Right renal cortex interstitium (tissue), 3 donors: ENCODE measurements around the gene SLC19A3. TPM values are rescaled to one million over a fixed set of nuclear protein-coding genes. Genes with fewer than 3 reads are reported as not detected.
A peak's percentile ranks its signal among the peaks of the same experiment; 100 is the strongest.
"Not testable (repeated sequence)": the region's sequence is repeated elsewhere in the genome, so short reads cannot be mapped to it uniquely, and the experiment has no call there.

Source experiments
- DNase-seq, 3 donors: peaks; one replicate each; pipeline ENCODE4 v3.0.0-alpha.2; 2013; ENCODE audit warnings: low read depth in 3 of 3, low spot score in 2 of 3
- polyA plus RNA-seq, 3 donors: library from polyadenylated mRNA; unstranded; fragments of 120-200 nt; gene quantifications; one replicate each; pipeline ENCODE4 v1.2.1, GENCODE V29; 2013; ENCODE audit not compliant: insufficient read length in 3 of 3

The SLC19A3 gene
- 1 to 10 TPM; 6.6 to 9.3 (median 7.0) TPM for polyA plus RNA-seq

GRCh38 chr2:227717687-227718567 lies at the start of gene SLC19A3:
SLC19A3 (minus strand) TSS chr2:227718028; CDS start chr2:227702318, 15,710 bp downstream.
- DNase-seq, result peak; percentile 18 to 58 (median 49)

- peak; percentile 50 to 72 (median 60) for DNase-seq
These were observed 48.6 kb upstream of the SLC19A3 start for GRCh38 chr2:227766373-227766883.

- no peak for DNase-seq
These were observed 48.1 kb upstream of the SLC19A3 start for GRCh38 chr2:227765788-227766372.

- DNase-seq, result peak; percentile 48 to 68 (median 60)
These were observed 44.1 kb upstream of the SLC19A3 start for GRCh38 chr2:227761740-227762476.

GRCh38 chr2:227759411-227760118 lies 41.7 kb upstream of the SLC19A3 start:
- DNase-seq, result no peak

- not testable (repeated sequence) for DNase-seq
These were observed 38.4 kb upstream of the SLC19A3 start for GRCh38 chr2:227756261-227756660.

GRCh38 chr2:227748079-227748478 lies 30.3 kb upstream of the SLC19A3 start:
- DNase-seq, result no peak

- no peak for DNase-seq
These were observed 27.8 kb upstream of the SLC19A3 start, which contains the start of gene SCYGR8 for GRCh38 chr2:227745594-227745993. SCYGR8 (plus strand) TSS chr2:227745894; CDS start chr2:227745894, 0 bp downstream.

- DNase-seq, result not testable (repeated sequence)
These were observed 22.9 kb upstream of the SLC19A3 start for GRCh38 chr2:227740705-227741104.

- no peak for DNase-seq
These were observed 21.5 kb upstream of the SLC19A3 start for GRCh38 chr2:227739351-227739750.

- DNase-seq, result no peak
These were observed 10.2 kb upstream of the SLC19A3 start, which contains the start of gene SCYGR7 for GRCh38 chr2:227728035-227728434. SCYGR7 (plus strand) TSS chr2:227728335; CDS start chr2:227728335, 0 bp downstream.

- no peak for DNase-seq
These were observed 6.7 kb upstream of the SLC19A3 start, which contains the start of gene SCYGR6 for GRCh38 chr2:227724394-227725039. SCYGR6 (minus strand) TSS chr2:227724757; CDS start chr2:227724757, 0 bp downstream.

GRCh38 chr2:227722821-227723220 lies 5.0 kb upstream of the SLC19A3 start:
- not testable (repeated sequence) for DNase-seq

- no peak for DNase-seq
These were observed 2.9 kb upstream of the SLC19A3 start for GRCh38 chr2:227720680-227721079.

GRCh38 chr2:227719641-227720040 lies 1.8 kb upstream of the SLC19A3 start:
- DNase-seq, result no peak

GRCh38 chr2:227716501-227716900 lies 1.3 kb downstream of the SLC19A3 start:
- no peak for DNase-seq

- DNase-seq, result no peak
These were observed 4.5 kb downstream of the SLC19A3 start for GRCh38 chr2:227713291-227713690.

- DNase-seq, result no peak
These were observed 6.8 kb downstream of the SLC19A3 start for GRCh38 chr2:227710986-227711385.

GRCh38 chr2:227707390-227707789 lies 10.4 kb downstream of the SLC19A3 start:
- DNase-seq, result no peak
